Activated CD4-positive, alpha-beta T cell treated with anti-CD3 and anti-CD28 coated beads for 1 hour (primary cell): ENCODE measurements around the gene RIPK3.

ENCODE experiments used
- DNase-seq: peaks from one replicate; pipeline ENCODE4 v3.0.0-alpha.2; 2020

RIPK3 gene

DNA sequence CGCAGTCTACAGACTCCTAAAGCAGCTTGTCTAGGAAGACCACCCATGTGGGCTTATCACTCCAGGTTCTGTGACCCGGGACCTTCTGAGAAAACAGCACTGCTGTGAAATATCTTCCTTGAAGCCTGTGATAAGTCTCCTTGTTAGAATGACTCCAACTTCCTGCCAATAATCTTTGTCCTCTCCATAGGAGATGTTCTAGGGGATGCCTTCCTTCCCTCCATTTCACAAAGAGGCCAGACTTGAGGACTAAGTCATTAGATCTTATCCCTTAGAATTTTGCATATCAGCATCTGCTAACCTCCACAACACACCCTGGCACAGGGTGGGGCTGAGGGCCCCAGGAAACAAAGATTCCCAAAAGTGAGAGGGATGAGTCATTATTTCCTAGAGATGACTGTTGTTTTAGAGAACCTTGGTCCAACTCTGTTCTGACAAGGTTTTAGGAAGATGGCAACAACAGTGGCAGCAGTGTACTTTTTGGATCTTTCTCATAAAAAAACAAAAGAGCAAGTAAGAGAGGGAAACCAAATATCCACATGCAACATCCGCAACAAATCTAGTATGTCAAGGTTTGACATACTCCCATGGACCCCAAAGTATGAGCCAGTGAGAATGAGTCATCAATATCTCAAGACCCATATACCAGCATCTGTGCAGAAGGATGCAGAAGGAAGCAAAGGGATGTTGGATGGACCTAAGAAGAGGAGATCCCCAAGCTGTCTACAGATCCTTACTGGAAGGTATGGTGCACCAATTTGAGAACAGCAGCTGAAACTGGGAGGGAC lies 22.5 kb downstream of the RIPK3 start:
- no peak for DNase-seq

DNA sequence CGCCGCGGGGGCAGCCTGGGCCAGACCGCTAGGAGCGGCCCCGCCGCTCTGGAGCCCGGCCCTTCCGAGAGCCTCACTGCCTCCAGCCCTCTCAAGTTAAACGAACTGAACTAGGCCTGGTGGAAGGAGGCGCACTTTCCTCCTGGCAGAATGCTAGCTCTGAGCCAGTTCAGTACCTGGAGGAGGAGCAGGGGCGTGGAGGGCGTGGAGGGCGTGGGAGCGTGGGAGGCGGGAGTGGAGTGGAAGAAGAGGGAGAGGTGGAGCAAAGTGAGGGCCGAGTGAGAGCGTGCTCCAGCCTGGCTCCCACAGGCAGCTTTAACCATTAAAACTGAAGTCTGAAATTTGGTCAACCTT lies 23.2 kb downstream of the RIPK3 start:
- no peak for DNase-seq

DNA sequence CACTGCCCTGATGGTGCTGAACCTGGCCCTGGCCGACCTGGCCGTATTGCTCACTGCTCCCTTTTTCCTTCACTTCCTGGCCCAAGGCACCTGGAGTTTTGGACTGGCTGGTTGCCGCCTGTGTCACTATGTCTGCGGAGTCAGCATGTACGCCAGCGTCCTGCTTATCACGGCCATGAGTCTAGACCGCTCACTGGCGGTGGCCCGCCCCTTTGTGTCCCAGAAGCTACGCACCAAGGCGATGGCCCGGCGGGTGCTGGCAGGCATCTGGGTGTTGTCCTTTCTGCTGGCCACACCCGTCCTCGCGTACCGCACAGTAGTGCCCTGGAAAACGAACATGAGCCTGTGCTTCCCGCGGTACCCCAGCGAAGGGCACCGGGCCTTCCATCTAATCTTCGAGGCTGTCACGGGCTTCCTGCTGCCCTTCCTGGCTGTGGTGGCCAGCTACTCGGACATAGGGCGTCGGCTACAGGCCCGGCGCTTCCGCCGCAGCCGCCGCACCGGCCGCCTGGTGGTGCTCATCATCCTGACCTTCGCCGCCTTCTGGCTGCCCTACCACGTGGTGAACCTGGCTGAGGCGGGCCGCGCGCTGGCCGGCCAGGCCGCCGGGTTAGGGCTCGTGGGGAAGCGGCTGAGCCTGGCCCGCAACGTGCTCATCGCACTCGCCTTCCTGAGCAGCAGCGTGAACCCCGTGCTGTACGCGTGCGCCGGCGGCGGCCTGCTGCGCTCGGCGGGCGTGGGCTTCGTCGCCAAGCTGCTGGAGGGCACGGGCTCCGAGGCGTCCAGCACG lies 23.8 kb downstream of the RIPK3 start:
- no peak for DNase-seq

DNA sequence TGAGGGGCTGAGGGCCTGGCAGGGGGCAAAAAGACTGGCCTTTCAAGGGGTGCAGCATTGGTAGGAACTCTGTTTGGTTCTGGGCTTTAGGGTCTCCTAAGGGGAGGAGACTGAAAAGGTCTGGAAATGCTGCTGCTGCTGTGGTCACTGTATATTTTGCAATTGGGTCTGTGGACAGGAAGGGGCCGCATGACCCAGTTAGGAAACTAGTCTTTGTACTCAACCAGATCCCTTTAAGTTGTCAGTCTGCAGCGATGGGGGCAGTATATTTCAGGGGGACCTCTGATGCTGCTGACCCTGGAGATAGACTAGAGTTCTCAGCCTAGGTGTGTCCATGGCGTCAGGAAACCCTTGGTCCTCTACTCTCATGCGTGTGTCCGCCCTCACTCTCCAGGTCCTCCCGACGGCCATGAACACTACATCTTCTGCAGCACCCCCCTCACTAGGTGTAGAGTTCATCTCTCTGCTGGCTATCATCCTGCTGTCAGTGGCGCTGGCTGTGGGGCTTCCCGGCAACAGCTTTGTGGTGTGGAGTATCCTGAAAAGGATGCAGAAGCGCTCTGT lies 24.5 kb downstream of the RIPK3 start:
- no peak for DNase-seq

DNA sequence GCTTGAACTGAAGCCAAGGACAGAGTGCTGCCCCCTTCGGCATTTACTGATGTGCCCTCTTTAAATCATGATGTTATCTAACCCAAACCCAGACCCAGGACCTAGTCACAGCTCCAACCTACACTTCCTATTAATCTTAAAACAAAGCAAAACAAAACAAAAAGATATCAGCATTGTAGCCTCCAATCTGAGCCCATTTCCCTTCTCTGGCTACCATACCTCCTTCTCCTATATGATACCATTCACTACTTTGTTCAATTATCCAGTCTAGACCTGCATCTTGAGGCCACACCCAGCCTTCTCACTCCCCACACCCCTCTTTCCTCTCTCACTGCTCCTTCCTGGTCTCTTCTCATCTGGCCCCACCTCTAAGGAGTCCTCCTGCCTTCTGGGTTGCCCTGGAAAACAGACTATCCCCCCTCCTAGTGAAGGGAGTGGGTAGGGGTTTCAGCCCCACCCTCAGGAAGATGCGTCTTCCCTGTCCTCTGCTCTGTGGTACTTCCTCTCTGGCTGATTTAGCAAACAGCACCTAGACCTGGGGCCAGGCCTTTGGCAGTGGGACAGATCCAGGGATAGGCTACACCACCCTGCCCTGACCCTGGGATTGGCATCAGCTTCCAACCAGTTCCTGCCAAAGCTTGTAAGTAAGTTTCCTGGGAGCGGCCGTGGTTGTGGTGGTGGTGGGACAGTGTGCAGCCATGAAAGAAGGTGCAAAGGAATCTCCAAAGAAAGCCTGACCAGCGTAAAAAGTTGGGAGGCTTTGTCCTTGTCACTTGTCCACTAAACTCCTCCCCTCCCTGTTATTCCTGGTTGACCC lies 25.2 kb downstream of the RIPK3 start:
- no peak for DNase-seq

DNA sequence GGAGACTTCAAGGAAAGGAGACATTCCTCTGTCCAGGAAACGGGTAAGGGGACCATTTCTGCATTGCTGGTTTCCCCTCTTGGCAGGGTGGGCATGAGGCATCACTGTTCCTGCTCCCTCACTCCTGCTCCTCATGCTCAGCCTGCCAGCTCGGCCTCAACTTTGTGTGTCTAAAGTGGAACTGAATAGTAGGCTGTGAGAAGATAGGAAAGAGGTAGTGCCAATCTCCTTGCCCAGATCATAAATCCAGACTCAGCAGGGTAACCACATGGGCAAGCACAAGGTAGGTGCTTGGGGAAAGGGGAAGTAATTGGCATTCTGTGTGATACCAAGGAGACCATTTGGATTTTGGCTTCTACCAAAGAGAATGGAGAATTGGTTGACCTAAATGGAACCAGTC lies 25.9 kb downstream of the RIPK3 start:
- DNase-seq: no peak

DNA sequence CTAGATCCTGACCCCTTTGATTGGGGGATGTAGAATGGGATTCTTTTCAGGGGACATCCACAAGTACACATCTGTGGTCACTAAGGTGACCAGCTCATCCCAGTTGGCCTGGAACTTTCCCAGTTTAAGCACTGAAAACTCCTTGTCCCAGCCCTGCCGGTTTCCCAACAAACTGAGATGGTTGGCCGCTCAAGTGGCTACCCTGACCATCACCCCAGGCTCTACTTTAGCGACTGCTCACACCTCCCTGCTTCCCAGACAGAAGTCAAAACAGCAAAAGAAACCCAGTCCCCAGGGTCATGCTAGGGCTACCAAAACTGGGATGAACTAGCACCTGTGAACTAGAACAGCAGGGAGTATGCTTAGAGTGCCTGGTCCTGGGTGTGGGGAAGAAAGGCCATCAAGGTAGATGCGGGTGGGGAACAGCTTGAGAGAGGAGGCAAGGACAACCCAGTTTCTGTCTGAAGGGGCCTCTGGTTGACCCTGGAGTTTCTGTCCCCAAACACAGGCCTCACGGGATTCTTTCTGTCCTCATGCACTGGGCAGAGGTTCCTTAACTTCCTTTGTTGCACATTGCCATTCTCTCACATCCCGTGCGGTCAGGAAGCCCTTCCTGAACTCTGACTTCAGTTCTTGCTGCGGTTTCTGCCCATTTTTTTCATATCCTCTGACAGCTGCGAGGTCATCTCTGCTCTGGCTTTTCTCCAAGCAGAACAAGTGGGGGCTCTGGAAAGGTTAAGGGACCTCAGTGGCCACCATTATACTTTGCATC lies 26.9 kb downstream of the RIPK3 start:
- no peak for DNase-seq

DNA sequence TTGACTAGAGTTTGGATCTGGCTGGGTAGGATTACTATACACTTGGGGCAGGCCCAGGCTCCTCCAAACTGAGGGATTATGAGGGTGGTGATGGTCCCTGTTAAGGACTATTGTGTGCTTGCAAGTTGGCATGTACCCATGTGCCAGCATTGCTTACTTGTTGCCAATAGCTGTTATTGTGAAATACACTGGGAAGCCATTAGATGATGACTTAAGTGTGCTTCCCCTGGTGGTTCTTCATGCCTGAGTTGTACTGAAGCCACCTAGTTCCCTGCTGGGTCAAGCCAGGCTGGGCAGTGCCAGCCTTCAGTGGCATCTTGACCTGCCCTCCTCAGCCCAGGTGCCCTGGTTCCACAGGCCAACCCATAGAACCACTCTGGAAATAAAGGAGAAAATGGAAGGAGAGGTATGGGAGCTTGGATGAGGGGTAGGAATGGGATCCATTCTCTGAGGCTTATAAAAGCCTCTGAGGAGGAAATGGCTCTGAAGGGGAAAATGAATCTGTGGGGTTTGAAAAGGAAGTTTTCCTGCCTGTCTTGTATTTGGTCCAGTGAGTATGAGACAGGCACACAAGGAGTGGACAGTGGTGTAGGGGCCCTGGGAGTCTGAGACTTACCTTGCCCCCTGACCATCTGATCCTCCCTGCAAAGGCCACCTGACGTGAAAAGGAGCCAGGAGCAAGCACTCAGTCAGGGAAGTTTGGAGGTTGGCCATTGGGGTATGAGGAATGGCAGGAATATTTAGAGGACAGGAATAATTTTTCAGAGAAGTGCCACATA lies 27.8 kb downstream of the RIPK3 start:
- DNase-seq: no peak

DNA sequence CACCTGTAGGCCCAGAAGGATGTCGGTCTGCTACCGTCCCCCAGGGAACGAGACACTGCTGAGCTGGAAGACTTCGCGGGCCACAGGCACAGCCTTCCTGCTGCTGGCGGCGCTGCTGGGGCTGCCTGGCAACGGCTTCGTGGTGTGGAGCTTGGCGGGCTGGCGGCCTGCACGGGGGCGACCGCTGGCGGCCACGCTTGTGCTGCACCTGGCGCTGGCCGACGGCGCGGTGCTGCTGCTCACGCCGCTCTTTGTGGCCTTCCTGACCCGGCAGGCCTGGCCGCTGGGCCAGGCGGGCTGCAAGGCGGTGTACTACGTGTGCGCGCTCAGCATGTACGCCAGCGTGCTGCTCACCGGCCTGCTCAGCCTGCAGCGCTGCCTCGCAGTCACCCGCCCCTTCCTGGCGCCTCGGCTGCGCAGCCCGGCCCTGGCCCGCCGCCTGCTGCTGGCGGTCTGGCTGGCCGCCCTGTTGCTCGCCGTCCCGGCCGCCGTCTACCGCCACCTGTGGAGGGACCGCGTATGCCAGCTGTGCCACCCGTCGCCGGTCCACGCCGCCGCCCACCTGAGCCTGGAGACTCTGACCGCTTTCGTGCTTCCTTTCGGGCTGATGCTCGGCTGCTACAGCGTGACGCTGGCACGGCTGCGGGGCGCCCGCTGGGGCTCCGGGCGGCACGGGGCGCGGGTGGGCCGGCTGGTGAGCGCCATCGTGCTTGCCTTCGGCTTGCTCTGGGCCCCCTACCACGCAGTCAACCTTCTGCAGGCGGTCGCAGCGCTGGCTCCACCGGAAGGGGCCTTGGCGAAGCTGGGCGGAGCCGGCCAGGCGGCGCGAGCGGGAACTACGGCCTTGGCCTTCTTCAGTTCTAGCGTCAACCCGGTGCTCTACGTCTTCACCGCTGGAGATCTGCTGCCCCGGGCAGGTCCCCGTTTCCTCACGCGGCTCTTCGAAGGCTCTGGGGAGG lies 28.9 kb downstream of the RIPK3 start, which contains the start of gene LTB4R:
LTB4R (plus strand) TSS at position 857 of the 959 bp plus-strand sequence. CDS start 4,150 bp downstream, outside the sequence.
- peak; percentile 52 for DNase-seq

DNA sequence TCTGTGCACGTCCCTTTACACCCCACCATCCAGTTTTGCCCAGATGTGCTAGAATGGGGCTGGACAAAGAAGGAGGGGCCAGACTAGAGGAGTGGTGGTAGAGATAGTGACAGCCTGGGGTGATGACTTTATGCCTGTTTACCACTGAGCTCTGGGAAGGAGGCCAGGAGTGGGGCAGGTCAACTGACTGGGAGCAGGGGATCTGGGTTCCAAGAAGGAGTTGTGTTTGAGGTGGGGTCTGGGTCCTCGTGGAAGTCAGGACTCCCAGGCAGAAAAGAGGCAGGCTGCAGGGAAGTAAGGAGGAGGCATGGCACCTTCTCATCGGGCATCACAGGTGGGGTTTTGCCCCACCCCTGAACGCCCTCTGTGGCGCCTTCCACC lies 29.5 kb downstream of the RIPK3 start:
- DNase-seq: no peak

DNA sequence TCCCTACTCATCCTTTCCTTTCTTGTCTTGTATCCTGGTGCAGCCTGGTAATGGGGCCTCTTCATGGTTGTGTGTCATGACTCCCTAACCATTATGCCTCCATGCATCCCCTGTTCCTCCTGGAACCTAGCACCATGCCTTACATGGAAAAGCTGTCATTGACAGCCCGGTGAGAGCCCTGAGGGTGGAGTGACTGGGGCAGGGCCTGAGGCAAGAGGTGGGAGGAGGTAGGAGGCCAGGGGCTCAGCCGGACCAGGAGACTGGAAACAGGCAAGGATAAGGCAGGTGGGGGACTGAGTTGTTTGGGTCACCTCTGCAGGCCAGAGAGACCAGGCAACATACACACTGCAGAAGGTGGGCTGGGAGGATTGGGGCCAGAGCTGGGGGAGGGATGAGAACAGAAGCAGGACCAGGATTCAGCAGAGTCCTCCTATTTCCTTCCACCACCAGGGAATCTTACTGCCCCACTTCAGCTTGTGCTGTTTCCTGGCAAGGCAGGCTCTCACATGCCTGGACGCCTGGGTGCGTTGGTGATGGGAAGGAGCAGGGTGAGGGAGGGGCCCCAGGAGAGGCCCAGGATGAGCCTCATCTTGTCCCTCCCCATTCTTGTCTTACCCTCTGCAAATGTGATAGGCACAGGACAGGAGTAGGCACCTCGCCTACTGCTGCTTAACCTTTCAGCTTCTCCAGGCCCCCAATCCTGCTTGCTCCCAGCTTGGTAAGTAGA lies 30.1 kb downstream of the RIPK3 start, which contains the start of gene LTB4R2:
LTB4R2 (plus strand) TSS at position 603 of the 727 bp plus-strand sequence. CDS start 525 bp downstream, outside the sequence.
- no peak for DNase-seq

DNA sequence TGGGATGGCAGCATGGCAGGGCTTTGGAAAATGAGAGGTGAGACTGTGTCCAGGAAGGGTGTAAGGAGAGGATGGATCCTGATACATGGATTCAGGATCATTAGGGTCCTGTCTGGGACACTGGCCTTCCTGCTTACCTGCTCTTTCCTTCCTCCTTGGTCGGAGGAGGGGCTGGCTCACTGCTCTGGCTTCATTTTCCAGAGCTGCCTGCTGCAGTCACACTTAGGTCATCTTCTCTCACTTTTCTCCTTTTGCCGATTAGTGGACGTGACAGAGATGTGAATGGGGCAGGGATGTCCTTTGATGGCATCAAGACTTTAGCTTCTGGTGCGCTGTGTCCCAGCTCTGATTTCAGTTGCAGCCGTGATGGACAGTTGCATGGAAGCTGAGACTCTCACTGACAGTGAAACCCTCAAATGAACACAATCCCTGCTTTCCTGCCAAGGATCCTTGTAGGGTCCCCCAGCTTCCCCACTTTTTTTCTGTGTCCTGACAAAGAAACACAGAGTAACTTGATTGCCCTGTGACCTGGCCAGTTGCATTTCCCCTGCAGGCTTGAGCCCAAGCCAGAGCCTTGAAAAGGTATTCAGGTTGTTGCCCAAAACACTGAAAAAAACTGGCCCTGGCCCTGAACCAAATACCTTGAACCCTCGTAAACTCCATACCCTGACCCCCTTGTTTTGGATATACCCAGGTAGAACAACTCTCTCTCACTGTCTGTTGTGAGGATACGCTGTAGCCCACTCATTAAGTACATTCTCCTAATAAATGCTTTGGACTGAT lies 31.3 kb downstream of the RIPK3 start:
- no peak for DNase-seq

DNA sequence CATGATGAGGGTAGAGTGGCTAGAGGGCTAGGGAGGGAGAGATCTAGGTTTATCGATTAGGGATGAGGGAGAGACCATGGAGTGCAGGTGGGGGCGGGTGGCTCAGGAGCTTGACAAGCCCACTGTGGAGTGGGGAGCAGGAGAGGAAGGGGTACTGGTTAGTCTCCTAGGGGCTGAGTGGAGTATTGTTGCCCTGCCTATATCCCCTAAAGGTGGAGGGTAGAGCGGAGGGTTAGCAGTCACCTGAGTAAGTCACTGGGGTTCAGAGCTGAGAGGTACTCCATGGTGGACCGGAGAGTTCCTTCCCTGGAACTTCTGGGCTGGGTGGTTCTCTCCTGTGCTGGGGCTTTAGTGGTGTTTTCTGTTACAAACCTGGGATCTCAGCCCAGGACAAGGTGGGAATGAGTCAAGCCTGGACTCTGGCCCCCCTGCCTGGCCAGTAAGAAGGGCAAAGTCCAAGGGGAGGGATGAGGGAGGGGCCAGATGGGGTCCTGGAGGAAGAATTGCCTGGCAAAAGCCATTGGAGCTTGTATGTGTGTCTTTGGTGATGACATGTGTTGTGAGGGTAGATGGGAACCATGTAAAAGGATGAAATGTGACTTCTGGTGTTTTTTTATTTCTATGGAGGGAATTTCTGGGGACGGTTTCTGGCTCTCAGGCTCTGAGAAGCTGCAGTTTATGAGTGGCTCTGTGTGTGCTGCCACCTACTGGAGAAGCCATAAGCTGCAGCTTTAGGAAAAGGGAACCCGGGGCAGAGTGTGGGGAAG lies 32.0 kb downstream of the RIPK3 start, which contains the start of gene CIDEB:
CIDEB (minus strand) TSS at position 403 of the 767 bp plus-strand sequence; CDS start at position 284, 119 bp downstream.
- DNase-seq: peak; percentile 31

DNA sequence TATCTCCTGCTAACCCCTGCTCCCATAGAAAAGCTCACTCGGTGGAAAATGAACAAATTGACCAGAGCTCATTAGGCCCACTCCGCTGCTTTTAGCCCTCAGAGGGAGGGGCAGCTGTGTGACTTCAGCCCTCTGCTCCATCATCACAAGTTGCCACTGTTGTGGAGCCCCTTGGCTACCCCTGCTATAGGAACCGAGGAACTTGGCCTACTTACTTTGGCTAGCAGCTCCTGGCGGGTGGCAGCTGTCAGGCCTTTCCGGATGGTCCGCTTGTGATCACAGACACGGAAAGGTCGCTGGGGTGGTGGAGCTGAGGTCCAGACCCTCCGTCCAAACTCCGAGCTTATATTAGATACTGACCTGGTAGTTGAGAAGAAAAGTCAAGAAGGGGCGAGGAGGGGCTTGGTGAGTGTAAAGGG lies 32.6 kb downstream of the RIPK3 start:
- DNase-seq: no peak

DNA sequence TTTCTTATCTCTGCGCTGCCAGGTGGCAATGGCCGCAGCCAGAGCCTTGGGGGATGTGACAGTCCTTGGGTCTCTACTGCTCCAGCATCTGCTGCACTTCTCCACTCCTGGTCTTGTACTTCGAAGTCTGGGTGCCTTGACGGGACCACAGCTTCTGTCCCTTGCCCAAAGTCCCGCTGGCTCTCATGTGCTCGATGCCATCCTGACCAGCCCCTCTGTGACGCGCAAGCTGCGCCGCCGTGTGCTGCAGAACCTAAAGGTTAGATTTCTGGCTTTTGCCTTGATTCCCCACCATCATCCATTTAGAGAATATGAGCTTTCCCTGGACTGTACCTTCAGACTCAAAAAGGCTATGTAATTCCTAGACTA lies 35.8 kb downstream of the RIPK3 start:
- DNase-seq: no peak

DNA sequence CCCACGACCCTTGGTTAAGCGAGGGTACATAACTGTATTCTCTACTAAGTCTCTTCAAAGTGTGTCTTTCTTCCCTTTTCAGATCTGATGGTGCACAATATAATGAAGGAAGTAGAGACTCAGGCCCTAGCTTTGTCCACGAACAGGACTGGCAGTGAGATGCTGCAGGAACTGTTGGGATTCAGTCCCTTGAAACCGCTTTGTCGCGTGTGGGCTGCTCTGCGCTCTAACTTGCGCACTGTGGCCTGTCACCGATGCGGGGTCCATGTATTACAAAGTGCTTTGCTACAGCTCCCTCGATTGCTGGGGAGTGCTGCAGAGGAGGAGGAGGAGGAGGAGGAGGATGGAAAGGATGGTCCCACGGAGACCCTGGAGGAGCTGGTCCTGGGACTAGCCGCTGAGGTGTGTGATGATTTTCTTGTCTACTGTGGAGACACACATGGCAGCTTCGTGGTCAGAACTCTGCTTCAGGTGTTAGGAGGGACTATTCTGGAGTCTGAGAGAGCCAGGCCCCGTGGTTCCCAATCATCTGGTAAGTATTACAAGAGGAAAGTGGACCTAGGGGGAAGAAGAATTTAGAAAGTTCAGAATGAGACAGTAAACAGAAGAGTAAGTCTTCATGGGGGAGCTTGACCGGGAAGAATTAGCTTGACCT lies 39.3 kb downstream of the RIPK3 start:
- DNase-seq: no peak
